ENCODE results near the gene ARHGEF40. TPM values are rescaled to one million over a fixed set of nuclear protein-coding genes. Genes with fewer than 3 reads are reported as not detected.

Gene ARHGEF40
- polyA plus RNA-seq, 1 donor from 2014 or later, result not detected

DNA sequence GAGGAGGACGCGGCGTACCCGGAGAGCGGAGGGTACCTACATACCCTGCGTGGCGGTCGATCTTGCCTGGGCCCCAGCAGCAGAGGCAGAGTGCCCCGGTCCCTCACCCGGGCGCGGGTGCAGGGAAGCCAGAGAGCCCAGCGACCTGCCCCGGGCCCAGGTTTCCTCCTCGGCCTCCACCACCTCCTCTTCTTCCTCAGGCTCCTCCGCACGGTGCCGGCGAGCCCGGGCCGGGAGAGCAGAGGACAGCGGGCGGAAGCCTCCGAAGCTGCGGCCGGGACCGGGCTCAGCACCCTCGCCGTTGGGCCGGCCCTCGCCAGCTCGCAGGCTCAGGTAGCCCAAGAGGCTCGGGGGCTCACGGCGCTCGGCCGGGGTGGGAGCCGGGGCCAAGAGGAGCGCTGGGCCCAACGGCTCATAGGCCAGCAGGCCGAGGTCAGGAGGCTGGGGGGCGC lies 21.7 kb downstream of the ARHGEF40 start:
- Mint-ChIP-seq H3K27ac (no peak overlapping the region), H3K4me1 (peaks cover 10 to 28% (median 14%) of the 10 kb centered on the region in 3 donors), H3K4me3 (peak overlapping the region in 1 of 4 donors; percentile 56), H3K27me3 (peaks cover 4% of the 10 kb centered on the region), H3K9me3 (no peaks in the 10 kb centered on the region), H3K36me3 (no peaks in the 10 kb centered on the region)

DNA sequence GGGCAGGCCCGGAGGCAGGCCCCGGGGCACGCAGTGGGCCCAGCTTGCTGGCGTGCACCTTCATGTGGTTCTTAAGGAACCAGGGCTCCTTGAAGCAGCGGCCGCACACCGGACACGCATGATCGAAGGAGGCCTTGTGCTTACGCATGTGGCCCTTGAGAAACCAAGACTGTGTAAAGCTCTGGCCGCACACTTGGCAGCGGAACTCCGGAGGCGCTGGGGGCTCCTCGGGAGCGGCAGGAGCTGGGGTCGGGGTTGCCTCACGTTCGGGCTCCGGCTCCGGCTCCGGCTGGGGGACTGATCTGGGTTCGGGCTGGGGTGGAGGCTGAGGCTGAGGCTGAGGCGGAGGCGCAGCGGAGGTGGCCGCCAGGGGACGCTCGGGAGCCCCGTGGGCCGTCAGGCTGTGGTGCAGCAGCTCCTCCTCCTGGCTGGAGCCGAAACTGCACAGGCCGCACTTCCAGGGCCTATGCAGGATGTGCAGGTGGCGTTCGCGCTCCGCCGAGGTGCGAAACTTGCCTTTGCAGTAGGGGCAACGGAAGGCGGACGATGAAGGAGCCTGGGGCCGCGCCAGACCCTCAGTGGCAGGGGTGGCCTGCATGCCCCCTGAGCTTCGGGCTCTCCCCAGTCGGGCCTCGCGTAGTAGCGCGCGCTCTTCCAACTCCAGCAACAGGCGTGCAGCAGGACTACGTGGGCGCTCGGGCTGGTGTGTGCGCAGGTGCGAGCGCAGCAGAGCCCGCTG lies 22.3 kb downstream of the ARHGEF40 start:
- Mint-ChIP-seq H3K4me1 (peaks cover 8 to 29% (median 11%) of the 10 kb centered on the region in 3 donors), H3K4me3 (peak overlapping the region in 1 of 4 donors; percentile 1), H3K27ac (peak overlapping the region in 2 of 3 donors; percentile 2 to 53), H3K36me3 (no peaks in the 10 kb centered on the region), H3K27me3 (peaks cover 3% of the 10 kb centered on the region), H3K9me3 (no peaks in the 10 kb centered on the region)

DNA sequence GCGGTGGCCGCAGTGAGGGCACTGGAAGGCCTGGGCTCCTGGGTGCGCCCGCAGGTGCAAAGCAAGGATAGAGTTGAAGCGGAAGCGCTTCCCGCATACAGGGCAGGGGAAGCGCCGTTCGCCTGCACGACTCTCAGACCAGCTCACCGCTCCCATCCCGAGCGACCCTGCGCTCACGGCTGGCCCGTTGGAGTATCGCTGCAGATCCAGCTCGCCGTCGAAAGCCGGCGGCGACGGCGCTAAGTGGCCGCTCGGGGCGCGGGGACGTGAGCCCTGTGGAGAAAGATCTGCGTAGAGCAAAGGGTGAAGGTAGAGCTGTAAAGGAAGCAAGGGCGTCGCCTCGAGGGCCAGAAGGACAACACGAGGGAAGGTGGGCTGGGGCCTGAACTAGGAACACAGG lies 22.9 kb downstream of the ARHGEF40 start:
- Mint-ChIP-seq H3K4me3 (no peak overlapping the region), H3K36me3 (no peaks in the 10 kb centered on the region), H3K4me1 (peaks cover 2 to 24% (median 7%) of the 10 kb centered on the region in 3 donors), H3K27me3 (peaks cover 2% of the 10 kb centered on the region), H3K27ac (peak overlapping the region in 1 of 3 donors; percentile 2), H3K9me3 (no peaks in the 10 kb centered on the region)

DNA sequence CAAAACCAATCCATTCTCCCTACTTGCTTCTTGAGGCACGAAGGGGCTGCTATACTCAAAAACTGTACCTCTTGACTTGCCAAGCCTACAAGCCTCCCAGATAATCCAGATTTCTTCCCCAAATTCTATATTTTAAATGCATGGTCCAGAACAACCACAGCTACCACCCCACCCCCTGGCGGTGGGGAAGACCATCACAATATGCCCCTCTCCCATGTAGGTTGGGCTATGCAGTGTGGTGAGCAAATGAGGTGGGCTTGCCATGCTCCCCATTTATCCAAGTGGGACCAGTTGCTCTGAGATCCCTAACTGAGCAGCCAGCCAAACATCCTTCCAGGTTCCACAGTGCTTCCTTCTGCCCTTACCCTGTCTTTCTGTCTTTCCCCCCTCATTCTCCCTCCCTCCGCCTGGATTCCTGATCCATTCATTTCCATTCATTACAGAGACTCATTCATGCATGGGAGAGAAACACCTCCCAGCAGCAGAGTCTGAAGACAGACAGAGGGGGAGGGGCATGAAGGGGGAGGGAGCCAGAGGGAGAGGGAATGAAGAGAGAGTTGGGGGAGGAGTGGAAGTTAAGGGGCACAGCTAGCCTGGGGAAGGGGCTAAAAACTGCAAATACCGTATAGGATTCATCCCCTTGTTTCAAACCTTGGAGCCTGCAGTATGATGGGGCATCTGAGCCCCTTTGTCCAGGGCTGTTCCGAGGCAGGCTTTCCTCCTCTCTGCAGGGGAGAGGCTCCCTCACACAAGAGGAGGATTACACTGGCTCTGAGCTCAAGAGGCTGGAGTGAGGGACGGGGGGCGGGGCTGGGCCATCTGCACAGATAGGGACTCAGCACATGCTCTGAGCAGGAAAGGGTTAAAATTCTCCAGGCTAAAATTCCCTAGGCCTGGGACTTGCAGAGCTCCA lies 23.9 kb downstream of the ARHGEF40 start:
- H3K27ac Mint-ChIP-seq, result peak overlapping the region in 2 of 3 donors; percentile 53
- no peak overlapping the region for H3K4me3 Mint-ChIP-seq
- no peaks in the 10 kb centered on the region for H3K9me3 Mint-ChIP-seq
- H3K4me1 Mint-ChIP-seq, result peaks cover 4 to 29% (median 11%) of the 10 kb centered on the region in 3 donors
- H3K27me3 Mint-ChIP-seq, result peaks cover 6% of the 10 kb centered on the region
- H3K36me3 Mint-ChIP-seq, result no peaks in the 10 kb centered on the region

DNA sequence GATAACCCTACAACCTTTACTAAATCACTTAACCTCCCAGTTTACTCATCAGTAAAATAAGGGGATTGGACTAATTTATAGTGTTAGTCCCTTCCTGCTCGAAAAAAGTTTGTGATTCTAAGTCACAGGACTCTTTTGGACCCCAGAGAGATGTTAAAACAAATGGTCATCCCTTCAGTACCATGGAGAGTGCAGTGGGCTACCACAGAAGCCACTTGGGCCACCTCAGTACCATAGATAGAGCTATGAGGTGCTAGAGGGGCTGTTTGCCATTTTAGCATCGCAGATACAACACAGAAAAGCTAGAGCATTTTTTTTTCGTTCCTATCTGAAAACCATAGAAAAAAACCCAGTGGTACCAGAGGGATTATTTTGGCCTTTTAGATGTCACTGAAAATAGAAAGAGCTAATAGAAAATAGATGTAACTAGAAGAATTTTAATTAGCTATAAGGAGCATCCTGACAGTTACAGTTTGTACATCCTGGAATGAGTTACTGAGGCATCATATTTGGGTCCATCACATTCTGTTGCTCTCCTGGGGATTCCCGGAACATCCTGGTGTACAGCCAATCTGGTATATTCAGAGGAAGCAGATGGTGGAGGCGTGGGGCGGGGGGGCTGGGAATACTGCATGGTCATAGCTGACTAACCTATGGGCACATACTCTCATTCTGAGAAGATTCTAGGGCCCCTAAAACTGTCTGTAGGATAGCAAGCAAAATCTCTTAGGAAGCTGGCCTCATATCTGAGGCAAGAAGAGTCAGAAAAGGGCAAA lies 25.5 kb downstream of the ARHGEF40 start:
- H3K27ac Mint-ChIP-seq, result peak overlapping the region in 2 of 3 donors; percentile 74 to 78
- H3K27me3 Mint-ChIP-seq, result peaks cover 20% of the 10 kb centered on the region
- peak overlapping the region in 2 of 4 donors; percentile 23 to 87 for H3K4me3 Mint-ChIP-seq
- H3K36me3 Mint-ChIP-seq, result no peaks in the 10 kb centered on the region
- no peaks in the 10 kb centered on the region for H3K9me3 Mint-ChIP-seq
- peaks cover 5 to 36% (median 13%) of the 10 kb centered on the region in 3 donors for H3K4me1 Mint-ChIP-seq

DNA sequence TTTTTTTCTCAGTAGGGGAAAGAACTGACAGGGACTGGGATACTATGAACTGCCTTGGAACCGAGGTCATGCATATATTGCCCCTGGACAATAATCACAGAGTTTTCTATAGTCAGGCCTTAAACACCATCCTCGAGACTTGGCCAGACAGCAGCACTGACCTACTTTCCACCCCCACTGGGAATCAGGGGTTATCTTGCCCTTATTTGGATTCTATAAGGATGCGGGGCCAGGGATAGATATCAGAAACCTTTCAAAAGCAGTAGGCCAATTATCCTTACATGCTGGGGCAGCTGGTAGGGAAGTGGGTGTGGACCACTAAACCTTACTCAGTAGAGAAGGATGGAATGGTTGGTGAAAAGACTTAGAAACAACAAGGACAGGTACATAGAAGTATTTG lies 26.3 kb downstream of the ARHGEF40 start:
- Mint-ChIP-seq H3K27ac (no peak overlapping the region), H3K4me3 (peak overlapping the region in 2 of 4 donors; percentile 42 to 87), H3K27me3 (peaks cover 20% of the 10 kb centered on the region), H3K9me3 (no peaks in the 10 kb centered on the region), H3K36me3 (no peaks in the 10 kb centered on the region), H3K4me1 (peaks cover 5 to 36% (median 13%) of the 10 kb centered on the region in 3 donors)

DNA sequence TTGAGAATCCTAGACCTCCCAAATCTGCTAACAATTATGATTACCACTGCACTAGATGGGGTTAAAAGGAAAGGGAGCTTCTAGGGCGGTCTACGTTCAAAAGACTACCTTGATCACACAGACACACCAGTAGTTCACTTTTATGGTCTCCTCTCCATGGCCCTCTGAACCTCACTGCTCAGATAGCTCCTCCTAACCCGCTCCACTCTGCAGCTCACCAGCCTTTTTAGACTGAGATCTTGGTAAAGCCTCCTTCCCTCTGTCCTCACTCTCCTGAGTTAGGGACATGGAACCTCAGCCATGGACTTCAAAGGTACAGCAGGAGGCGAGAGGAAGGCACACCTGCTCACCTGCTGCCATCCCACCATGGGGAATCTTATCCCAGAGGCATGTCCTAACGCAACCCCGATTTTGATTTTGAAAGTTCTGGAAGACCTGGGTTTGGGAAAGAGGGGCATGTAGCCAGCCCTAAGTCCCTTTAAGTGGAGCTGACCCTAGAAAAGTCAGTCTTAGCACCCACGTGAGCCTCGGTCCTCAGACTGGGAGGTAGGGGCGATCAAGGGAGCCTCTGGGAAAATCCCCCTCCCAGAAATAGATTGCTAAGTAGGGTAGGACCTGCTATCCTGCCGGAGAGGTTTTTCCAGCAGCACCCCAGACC lies 27.0 kb downstream of the ARHGEF40 start:
- H3K4me1 Mint-ChIP-seq, result peaks cover 5 to 36% (median 12%) of the 10 kb centered on the region in 3 donors
- no peaks in the 10 kb centered on the region for H3K9me3 Mint-ChIP-seq
- peak overlapping the region in 1 of 3 donors; percentile 57 for H3K27ac Mint-ChIP-seq
- H3K4me3 Mint-ChIP-seq, result peak overlapping the region; percentile 68 to 92 (median 86)
- H3K36me3 Mint-ChIP-seq, result no peaks in the 10 kb centered on the region
- H3K27me3 Mint-ChIP-seq, result peaks cover 20% of the 10 kb centered on the region

DNA sequence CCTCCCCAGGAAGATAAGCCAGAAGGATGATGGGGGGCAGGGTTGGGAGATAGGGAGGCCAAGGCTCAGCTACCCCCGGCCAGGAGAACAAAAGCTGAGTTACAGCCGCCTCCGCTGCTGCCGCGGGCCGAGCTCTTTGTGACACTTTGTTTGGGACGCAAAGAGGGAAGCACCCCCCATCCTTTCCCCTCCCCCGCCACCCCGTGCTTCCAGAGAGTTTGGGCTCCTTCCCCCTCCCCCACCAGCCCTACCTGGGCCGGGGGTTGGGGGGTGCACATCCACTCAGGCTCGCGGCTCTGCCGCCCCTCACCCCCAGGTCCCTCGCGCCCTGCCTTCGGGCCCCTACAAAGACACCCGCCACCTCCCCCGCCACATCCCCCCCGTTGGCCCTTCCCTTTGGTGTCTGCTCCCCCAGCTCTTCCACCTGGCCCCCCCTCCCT lies 27.6 kb downstream of the ARHGEF40 start:
- Mint-ChIP-seq H3K9me3 (no peaks in the 10 kb centered on the region), H3K4me3 (peak overlapping the region; percentile 68 to 92 (median 86)), H3K27me3 (peaks cover 20% of the 10 kb centered on the region), H3K4me1 (peaks cover 5 to 32% (median 9%) of the 10 kb centered on the region in 3 donors), H3K27ac (no peak overlapping the region), H3K36me3 (no peaks in the 10 kb centered on the region)

DNA sequence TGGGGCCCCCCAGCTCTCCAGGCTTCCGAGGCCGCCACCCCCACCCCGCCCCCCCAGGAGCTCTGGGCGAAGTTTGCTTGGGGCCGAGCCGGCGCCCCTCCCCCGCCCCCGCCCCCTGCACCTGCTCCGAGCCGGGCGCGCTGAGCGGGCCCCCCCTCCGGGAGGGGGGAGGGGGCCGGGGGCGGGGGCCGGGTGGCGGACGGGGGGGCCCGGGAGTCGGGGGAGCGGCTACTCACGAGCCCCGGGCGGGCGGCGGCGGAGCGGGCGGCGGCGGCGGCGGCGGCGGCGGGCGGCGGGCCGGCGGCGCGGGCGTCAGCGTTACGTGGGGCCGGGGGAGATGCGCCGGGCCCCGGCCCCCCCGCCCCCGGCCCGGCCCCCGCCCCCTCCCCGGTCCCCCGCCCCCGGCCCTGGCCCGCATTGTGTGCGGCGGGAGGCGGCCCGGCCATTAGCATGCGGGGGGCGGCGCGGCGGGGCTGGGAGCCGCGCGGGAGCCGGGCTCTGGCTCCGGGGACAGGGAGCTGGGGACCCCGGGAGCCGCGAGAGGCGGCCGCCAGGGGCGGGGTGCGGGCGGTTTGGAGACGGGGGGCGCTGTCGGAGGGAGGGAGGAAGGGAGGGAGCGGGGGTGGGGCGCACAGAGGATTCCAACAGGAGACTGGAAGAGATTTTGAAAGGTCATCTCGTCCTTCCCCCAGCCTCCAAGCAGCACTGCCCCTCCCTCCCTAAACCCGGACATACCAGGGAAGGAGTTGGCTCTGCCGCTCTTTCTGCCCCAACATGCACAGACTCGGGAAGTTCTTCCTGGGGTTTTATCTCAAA lies 28.2 kb downstream of the ARHGEF40 start, which contains the start of gene ZNF219:
Gene ZNF219, minus strand, starts transcription at position 580 of the 816 bp plus-strand sequence. CDS start 5,064 bp downstream, outside the sequence.
- Mint-ChIP-seq H3K36me3 (no peaks in the 10 kb centered on the region), H3K9me3 (no peaks in the 10 kb centered on the region), H3K4me3 (peak within 1 kb of the TSS; percentile 72 to 92 (median 89)), H3K27ac (peak within 1 kb of the TSS; percentile 31 to 76 (median 54)), H3K27me3 (peaks cover 20% of the 10 kb centered on the region), H3K4me1 (peaks cover 6 to 32% (median 7%) of the 10 kb centered on the region in 3 donors)

DNA sequence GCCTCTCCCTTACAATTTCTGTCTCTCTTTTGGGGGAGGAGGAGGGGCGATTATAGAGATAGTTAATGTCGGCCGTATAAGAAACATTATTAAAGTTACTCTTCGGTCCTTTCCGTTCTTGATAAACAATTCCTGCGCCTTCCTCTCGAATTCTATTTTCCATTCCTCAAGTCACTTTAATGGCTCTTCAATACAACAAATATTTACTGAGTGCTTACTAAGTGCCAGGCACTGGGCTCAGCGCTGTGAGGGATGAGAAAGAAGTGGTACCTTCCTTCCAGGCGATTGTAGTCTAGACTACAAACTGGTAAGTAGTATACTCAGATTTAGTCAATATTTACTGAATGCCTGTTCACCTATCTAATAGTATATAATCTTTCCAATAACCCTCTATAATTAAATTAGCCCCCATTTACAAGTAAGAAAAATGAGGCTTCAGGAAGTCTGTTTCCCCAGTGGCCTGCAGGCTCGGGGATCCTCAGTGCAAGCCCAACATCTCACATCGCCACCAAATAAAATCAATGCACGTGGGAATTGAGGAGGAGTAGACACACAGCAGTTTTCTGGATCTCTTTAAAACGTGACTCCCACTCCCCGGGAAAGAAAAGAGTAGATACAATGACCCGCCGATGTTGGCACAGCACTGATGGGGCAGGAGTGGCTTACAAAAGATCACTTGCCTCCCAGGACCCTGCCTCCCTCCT lies 28.9 kb downstream of the ARHGEF40 start:
- Mint-ChIP-seq H3K9me3 (no peaks in the 10 kb centered on the region), H3K27ac (peak overlapping the region; percentile 31 to 76 (median 54)), H3K4me3 (peak overlapping the region; percentile 72 to 91 (median 88)), H3K36me3 (no peaks in the 10 kb centered on the region), H3K27me3 (peaks cover 22% of the 10 kb centered on the region), H3K4me1 (peaks cover 8 to 36% (median 9%) of the 10 kb centered on the region in 3 donors)

DNA sequence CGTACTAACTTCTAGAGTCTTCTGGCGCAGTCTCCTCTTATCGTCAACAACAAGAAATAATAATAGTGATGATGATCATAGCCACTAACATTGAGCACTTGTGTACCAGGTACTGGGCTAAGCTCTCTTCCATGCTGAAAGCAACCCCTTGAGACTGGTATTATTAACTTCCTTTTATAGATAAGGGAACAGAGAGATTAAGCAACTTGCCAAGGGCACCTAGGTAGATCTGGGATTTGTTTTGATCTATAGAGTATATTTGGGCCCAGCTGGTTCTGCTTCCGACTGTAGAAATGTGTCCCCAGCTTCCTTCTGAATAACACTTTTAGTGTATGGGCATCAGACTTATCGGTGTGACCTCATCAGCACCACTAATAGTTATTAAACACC lies 29.5 kb downstream of the ARHGEF40 start:
- Mint-ChIP-seq H3K27me3 (peaks cover 22% of the 10 kb centered on the region), H3K9me3 (no peaks in the 10 kb centered on the region), H3K4me3 (peak overlapping the region; percentile 22 to 91 (median 78)), H3K27ac (peak overlapping the region in 1 of 3 donors; percentile 54), H3K4me1 (peaks cover 9 to 39% (median 11%) of the 10 kb centered on the region in 3 donors), H3K36me3 (no peaks in the 10 kb centered on the region)

DNA sequence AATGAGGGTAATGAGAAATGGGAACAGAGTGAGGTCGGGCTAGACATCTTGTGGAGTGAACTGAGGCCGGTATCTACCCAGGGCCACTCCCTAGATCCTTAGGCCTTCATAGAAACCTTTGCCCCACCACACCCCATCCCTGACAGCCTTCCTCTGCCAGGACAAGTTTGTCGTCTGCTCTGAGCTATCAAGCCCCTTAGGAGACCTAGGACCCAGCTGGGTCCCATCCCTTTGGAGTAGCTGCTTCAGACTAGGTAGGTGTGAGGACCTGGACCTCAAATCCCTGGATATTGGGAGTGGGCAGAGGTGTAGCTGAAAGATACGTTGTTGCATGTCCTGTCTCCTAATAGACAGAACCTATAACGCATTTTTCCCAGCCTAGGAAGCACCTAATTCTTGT lies 30.8 kb downstream of the ARHGEF40 start, which contains the start of gene TMEM253:
Gene TMEM253, plus strand, starts transcription at position 136 of the 400 bp plus-strand sequence. CDS start 278 bp downstream, outside the sequence.
- Mint-ChIP-seq H3K27me3 (peaks cover 22% of the 10 kb centered on the region), H3K4me1 (peaks cover 10 to 31% (median 13%) of the 10 kb centered on the region in 3 donors)

More for the DNA sequence above, 30.8 kb downstream of the ARHGEF40 start, which contains the start of gene TMEM253:
- Mint-ChIP-seq H3K27ac (peak within 1 kb of the TSS in 2 of 3 donors; percentile 19 to 75), H3K4me3 (peak within 1 kb of the TSS in 2 of 4 donors; percentile 12 to 86), H3K36me3 (no peaks in the 10 kb centered on the region), H3K9me3 (no peaks in the 10 kb centered on the region)
